HCT116 (cell line): Measurements from ENCODE around the gene RBM28. TPM values are rescaled to one million over a fixed set of nuclear protein-coding genes. Genes with fewer than 3 reads are reported as not detected.

Source experiments
- ATAC-seq: fragments of 200-7000 bp; cut with Tn5 transposase; 2 replicates; pipeline ENCODE4 v1.9.1; 2020; ENCODE audit warnings: mild to moderate bottlenecking, moderate library complexity
- BruUV-seq: library from RNA; stranded (reverse); fragments of 400-500 nt; replicated peaks from 2 replicates; lab custom pipeline; 2021; lab: Mats Ljungman, UMichigan
- CTCF ChIA-PET: fragments of 300-600 bp; sonication (Branson Sonifier 250); formaldehyde crosslinking; loops from one replicate; lab custom pipeline; 2021; ENCODE audit warnings: antibody characterized with exemption; lab: Charles Lee
- POLR2A ChIA-PET: fragments of 300-600, 350-600 bp; sonication (Branson Sonifier 250); formaldehyde crosslinking; loops from one replicate; lab custom pipeline; 2021; ENCODE audit warnings: antibody characterized with exemption; lab: Charles Lee
- RAD21 ChIA-PET, 2 experiments: fragments of 300-600 bp; sonication (Branson Sonifier 250); formaldehyde crosslinking; loops; one replicate each; lab custom pipeline; 2023; ENCODE audit warnings: low total read pairs in 2 of 2; ENCODE audit not compliant: uncharacterized antibody in 2 of 2, unreplicated experiment in 2 of 2, low non-redundant PET in 1 of 2; lab: Charles Lee
- DNase-seq: peaks from one replicate; pipeline ENCODE4 v3.0.0-alpha.2; 2010; ENCODE audit warnings: low read depth, low spot score
- H2AFZ ChIP-seq: fragments of 200-600 bp; shearing (Covaris generic), sonication (generic); 2 replicates; pipeline ENCODE4 v1.6.1; 2017; ENCODE audit warnings: low read depth, mixed run types, mixed read lengths, antibody characterized with exemption, low read length; ENCODE audit not compliant: poor library complexity, severe bottlenecking
- H3K27ac ChIP-seq: 2 replicates; pipeline ENCODE4 v1.5.1; 2012; ENCODE audit warnings: low read depth, low read length
- H3K27me3 ChIP-seq: fragments of 200-600 bp; sonication (generic); 2 replicates; pipeline ENCODE4 v1.6.1; 2016; ENCODE audit warnings: mixed run types, low read length, mixed read lengths; ENCODE audit not compliant: insufficient read depth
- H3K36me3 ChIP-seq, 2 experiments: fragments of 200-500 bp in 1 of 2; fragments of 200-600 bp in 1 of 2; sonication (Bioruptor generic) in 1 of 2; sonication (generic) in 1 of 2; 2 replicates each; pipeline versions ENCODE4 v1.5.1 to v1.6.1; 2014 to 2016; ENCODE audit warnings: low read length in 2 of 2, inconsistent platforms in 1 of 2, mixed read lengths in 1 of 2, mixed run types in 1 of 2; ENCODE audit not compliant: insufficient read depth in 2 of 2, control insufficient read depth in 1 of 2
- H3K4me1 ChIP-seq, 2 experiments: fragments of 200-600 bp in 1 of 2; sonication (generic) in 1 of 2; 2 replicates each; pipeline versions ENCODE4 v1.5.1 to v1.6.1; 2012 to 2017; ENCODE audit warnings: low read length in 2 of 2, inconsistent platforms in 1 of 2, mild to moderate bottlenecking in 1 of 2, mixed read lengths in 1 of 2, mixed run types in 1 of 2, moderate library complexity in 1 of 2; ENCODE audit not compliant: insufficient read depth in 2 of 2, control insufficient read depth in 1 of 2
- H3K4me2 ChIP-seq: fragments of 200-600 bp; sonication (generic); 2 replicates; pipeline ENCODE4 v1.6.1; 2017; ENCODE audit warnings: mixed run types, low read length, mixed read lengths
- H3K4me3 ChIP-seq, 2 experiments: fragments of 200-600 bp in 1 of 2; sonication (generic) in 1 of 2; replicated peaks in 1 of 2; 2 replicates each; pipeline ENCODE4 v1.5.1; 2011 to 2016; ENCODE audit warnings: low read length in 2 of 2, control low read depth in 1 of 2, low read depth in 1 of 2, mild to moderate bottlenecking in 1 of 2, mixed read lengths in 1 of 2, mixed run types in 1 of 2
- H3K79me2 ChIP-seq: fragments of 200-600 bp; sonication (generic); 2 replicates; pipeline ENCODE4 v1.6.1; 2017; ENCODE audit warnings: mild to moderate bottlenecking, mixed run types, low read length, moderate library complexity, mixed read lengths; ENCODE audit not compliant: insufficient read depth
- H3K9ac ChIP-seq: fragments of 200-600 bp; sonication (generic); 2 replicates; pipeline ENCODE4 v1.6.1; 2016; ENCODE audit warnings: low read length, mixed read lengths
- H3K9me2 ChIP-seq: fragments of 200-600 bp; sonication (generic), shearing (Covaris generic); 2 replicates; pipeline ENCODE4 v1.6.1; 2017; ENCODE audit warnings: mixed run types, mild to moderate bottlenecking, moderate library complexity; ENCODE audit not compliant: insufficient read depth
- H3K9me3 ChIP-seq, 2 experiments: fragments of 200-500 bp in 1 of 2; fragments of 200-600 bp in 1 of 2; sonication (Bioruptor generic) in 1 of 2; sonication (generic) in 1 of 2; 2 replicates each; pipeline ENCODE4 v1.6.1; 2014 to 2017; ENCODE audit warnings: low read length in 2 of 2, mixed read lengths in 2 of 2, inconsistent platforms in 1 of 2, low read depth in 1 of 2, mild to moderate bottlenecking in 1 of 2, mixed run types in 1 of 2, moderate library complexity in 1 of 2; ENCODE audit not compliant: control insufficient read depth in 1 of 2, insufficient read depth in 1 of 2
- H4K20me1 ChIP-seq: fragments of 200-600 bp; sonication (generic), shearing (Covaris generic); 2 replicates; pipeline ENCODE4 v1.6.1; 2017; ENCODE audit warnings: mixed run types, mild to moderate bottlenecking, moderate library complexity; ENCODE audit not compliant: insufficient read depth
- CBX3 ChIP-seq: IDR thresholded peaks from 2 replicates; pipeline ENCODE4 v1.6.1; 2012; ENCODE audit warnings: low read depth
- CEBPB ChIP-seq: IDR thresholded peaks from 2 replicates; pipeline ENCODE4 v1.6.1; 2012; ENCODE audit warnings: low read depth
- EGR1 ChIP-seq: IDR thresholded peaks from 2 replicates; pipeline ENCODE4 v1.6.1; 2012; ENCODE audit warnings: low read depth
- ELF1 ChIP-seq: IDR thresholded peaks from 2 replicates; pipeline ENCODE4 v1.6.1; 2012; ENCODE audit warnings: low read depth, borderline replicate concordance
- EZH2 ChIP-seq: fragments of 200-600 bp; sonication (generic); IDR thresholded peaks from 2 replicates; pipeline ENCODE4 v1.6.1; 2017; ENCODE audit warnings: antibody characterized with exemption, mixed run types
- FOSL1 ChIP-seq: IDR thresholded peaks from 2 replicates; pipeline ENCODE4 v1.6.1; 2012; ENCODE audit warnings: low read depth
- JUND ChIP-seq: IDR thresholded peaks from 2 replicates; pipeline ENCODE4 v1.6.1; 2012
- MAX ChIP-seq: IDR thresholded peaks from 2 replicates; pipeline ENCODE4 v1.6.1; 2012
- POLR2A ChIP-seq: IDR thresholded peaks from 2 replicates; pipeline ENCODE4 v1.7.0; 2011; ENCODE audit warnings: borderline replicate concordance; ENCODE audit not compliant: insufficient read depth, insufficient read length; ENCODE audit errors: extremely low read depth
- SP1 ChIP-seq: IDR thresholded peaks from 2 replicates; pipeline ENCODE4 v1.6.1; 2012; ENCODE audit warnings: low read depth
- SRF ChIP-seq: IDR thresholded peaks from 2 replicates; pipeline ENCODE4 v1.6.1; 2012; ENCODE audit warnings: low read depth
- TCF7L2 ChIP-seq: IDR thresholded peaks from 2 replicates; pipeline ENCODE4 v1.7.0; 2011; ENCODE audit warnings: borderline replicate concordance, inconsistent platforms; ENCODE audit not compliant: insufficient read depth, insufficient read length; ENCODE audit errors: extremely low read depth
- YY1 ChIP-seq: IDR thresholded peaks from 2 replicates; pipeline ENCODE4 v1.6.1; 2011; ENCODE audit warnings: low read length, low read depth, moderate library complexity, mild to moderate bottlenecking; ENCODE audit not compliant: insufficient replicate concordance; ENCODE audit errors: extremely low read depth
- ZBTB33 ChIP-seq: IDR thresholded peaks from 2 replicates; pipeline ENCODE4 v1.6.1; 2011; ENCODE audit warnings: mild to moderate bottlenecking, low read length, moderate library complexity; ENCODE audit not compliant: insufficient replicate concordance; ENCODE audit errors: extremely low read depth
- ZFX ChIP-seq: fragments of 450-650 bp; IDR thresholded peaks from 2 replicates; pipeline ENCODE4 v1.6.1; 2017
- ZNF274 ChIP-seq: fragments of 200-500 bp; sonication (Bioruptor generic); IDR thresholded peaks from 2 replicates; pipeline ENCODE4 v1.6.1; 2014; ENCODE audit warnings: mild to moderate bottlenecking, low read depth, low read length, inconsistent platforms
- intact Hi-C: fragments of 100-400 bp; cut with micrococcal nuclease; formaldehyde crosslinking; loops from 2 replicates; pipeline ENCODE4 v1.10.0; 2022
- total RNA-seq: library from RNA; stranded (reverse); gene quantifications from one replicate; pipeline ENCODE4 v1.2.1, GENCODE V29; 2021; ENCODE audit not compliant: unreplicated experiment
- TF ChIP-seq, protein P1 (sequence below), 3 experiments: fragments of 200-600 bp in 1 of 3; sonication (generic) in 1 of 3; IDR thresholded peaks in 2 of 3; conservative IDR thresholded peaks in 1 of 3; 2 replicates each; pipeline ENCODE4 v1.5.1; 2012 to 2017; ENCODE audit warnings: low read depth in 2 of 3, low read length in 2 of 3, antibody characterized with exemption in 1 of 3, borderline replicate concordance in 1 of 3, control low read depth in 1 of 3, mild to moderate bottlenecking in 1 of 3, mixed read lengths in 1 of 3, mixed run types in 1 of 3, moderate library complexity in 1 of 3; ENCODE audit not compliant: insufficient read depth in 1 of 3

Gene RBM28
- total RNA-seq, 1 experiment from 2014 or later, result 66.3 TPM

- Histone ChIP-seq H3K9ac (no peak overlapping the region), H3K79me2 (no peaks in the 10 kb centered on the region), H3K27me3 (no peaks in the 10 kb centered on the region), H3K4me3 (no peak overlapping the region), H3K27ac (no peak overlapping the region), H3K4me2 (peak overlapping the region; percentile 3; the same call in 1 of the 2 replicates), H4K20me1 (no peaks in the 10 kb centered on the region), H3K4me1 (peaks cover 16 to 21% of the 10 kb centered on the region in 2 experiments), H3K36me3 (no peaks in the 10 kb centered on the region), H3K9me2 (no peaks in the 10 kb centered on the region), H3K9me3 (no peaks in the 10 kb centered on the region), H2AFZ (no peak overlapping the region)
- POLR2A ChIA-PET, result no interaction called here
- DNase-seq (no peak), ATAC-seq (0 out of 2 replicates have a peak, but pooled peaks have one; percentile 29)
- no TSS peak for BruUV-seq
- RAD21 ChIA-PET, result no interaction called here
- intact Hi-C loops, result no loop called here
- TF ChIP-seq ZFX (no peak), YY1 (no peak), FOSL1 (no peak), POLR2A (no peak), ELF1 (no peak), EGR1 (no peak), SP1 (no peak), CBX3 (no peak), TCF7L2 (no peak), JUND (no peak), EZH2 (no peak), ZBTB33 (no peak), MAX (no peak), CEBPB (no peak), ZNF274 (no peak), SRF (no peak)
- TF ChIP-seq, protein P1, sequence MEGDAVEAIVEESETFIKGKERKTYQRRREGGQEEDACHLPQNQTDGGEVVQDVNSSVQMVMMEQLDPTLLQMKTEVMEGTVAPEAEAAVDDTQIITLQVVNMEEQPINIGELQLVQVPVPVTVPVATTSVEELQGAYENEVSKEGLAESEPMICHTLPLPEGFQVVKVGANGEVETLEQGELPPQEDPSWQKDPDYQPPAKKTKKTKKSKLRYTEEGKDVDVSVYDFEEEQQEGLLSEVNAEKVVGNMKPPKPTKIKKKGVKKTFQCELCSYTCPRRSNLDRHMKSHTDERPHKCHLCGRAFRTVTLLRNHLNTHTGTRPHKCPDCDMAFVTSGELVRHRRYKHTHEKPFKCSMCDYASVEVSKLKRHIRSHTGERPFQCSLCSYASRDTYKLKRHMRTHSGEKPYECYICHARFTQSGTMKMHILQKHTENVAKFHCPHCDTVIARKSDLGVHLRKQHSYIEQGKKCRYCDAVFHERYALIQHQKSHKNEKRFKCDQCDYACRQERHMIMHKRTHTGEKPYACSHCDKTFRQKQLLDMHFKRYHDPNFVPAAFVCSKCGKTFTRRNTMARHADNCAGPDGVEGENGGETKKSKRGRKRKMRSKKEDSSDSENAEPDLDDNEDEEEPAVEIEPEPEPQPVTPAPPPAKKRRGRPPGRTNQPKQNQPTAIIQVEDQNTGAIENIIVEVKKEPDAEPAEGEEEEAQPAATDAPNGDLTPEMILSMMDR (IDR thresholded peaks at IDR 0.05 in 2 of 3, conservative IDR thresholded peaks at IDR 0.05 in 1 of 3; ENCODE audit: borderline replicate concordance in 1 of 3, insufficient read depth in 1 of 3, low read depth in 2 of 3, low read length in 2 of 3), result no peak
- CTCF ChIA-PET, result interaction anchor here (1.2 kb wide), 1 partner anchor 57 kb away, joined by 3 read pairs; no protein-coding TSS in a partner anchor
Observed at GRCh38 chr7:128266529-128266882, 77.2 kb downstream of the RBM28 start.
